NCI-H1694 treated with DMSO at 0.1 percent for 48 hours (cell line): ENCODE data around the gene GRIK1.

Experiments used
- DNase-seq: peaks from one replicate; lab custom pipeline; 2025; lab: John Stamatoyannopoulos, UW

Gene GRIK1

GRCh38 chr21:29827647-29828046 lies 112.1 kb downstream of the GRIK1 start:
- no peak for DNase-seq

- no peak for DNase-seq
These were observed 112.6 kb downstream of the GRIK1 start for GRCh38 chr21:29827236-29827635.

- no peak for DNase-seq
These were observed 113.4 kb downstream of the GRIK1 start for GRCh38 chr21:29826386-29826785.

GRCh38 chr21:29825936-29826335 lies 113.9 kb downstream of the GRIK1 start:
- no peak for DNase-seq

GRCh38 chr21:29825345-29825744 lies 114.5 kb downstream of the GRIK1 start:
- no peak for DNase-seq

- no peak for DNase-seq
These were observed 117.7 kb downstream of the GRIK1 start for GRCh38 chr21:29822064-29822463.

- DNase-seq = no peak
These were observed 118.6 kb downstream of the GRIK1 start for GRCh38 chr21:29821230-29821629.

GRCh38 chr21:29819675-29820326 lies 120.0 kb downstream of the GRIK1 start:
- DNase-seq = no peak

GRCh38 chr21:29818383-29818921 lies 121.3 kb downstream of the GRIK1 start:
- DNase-seq = no peak

GRCh38 chr21:29817450-29817849 lies 122.3 kb downstream of the GRIK1 start:
- DNase-seq = no peak

GRCh38 chr21:29812947-29813346 lies 126.8 kb downstream of the GRIK1 start:
- DNase-seq = no peak

- no peak for DNase-seq
These were observed 128.9 kb downstream of the GRIK1 start for GRCh38 chr21:29810871-29811270.

GRCh38 chr21:29808153-29808552 lies 131.6 kb downstream of the GRIK1 start:
- DNase-seq = no peak

- no peak for DNase-seq
These were observed 134.7 kb downstream of the GRIK1 start for GRCh38 chr21:29805105-29805504.

- DNase-seq = no peak
These were observed 136.6 kb downstream of the GRIK1 start for GRCh38 chr21:29803191-29803590.

- no peak for DNase-seq
These were observed 138.7 kb downstream of the GRIK1 start for GRCh38 chr21:29801122-29801521.

GRCh38 chr21:29800056-29800455 lies 139.7 kb downstream of the GRIK1 start:
- no peak for DNase-seq

GRCh38 chr21:29798840-29799239 lies 141.0 kb downstream of the GRIK1 start:
- DNase-seq = no peak

GRCh38 chr21:29797155-29797554 lies 142.6 kb downstream of the GRIK1 start:
- DNase-seq = no peak

GRCh38 chr21:29793712-29794111 lies 146.1 kb downstream of the GRIK1 start:
- no peak for DNase-seq

GRCh38 chr21:29789393-29789792 lies 150.4 kb downstream of the GRIK1 start:
- no peak for DNase-seq

GRCh38 chr21:29788752-29789151 lies 151.0 kb downstream of the GRIK1 start:
- DNase-seq = no peak

- no peak for DNase-seq
These were observed 152.4 kb downstream of the GRIK1 start for GRCh38 chr21:29787361-29787909.
